ENCODE measurements around the gene METTL6.

Gene METTL6

DNA sequence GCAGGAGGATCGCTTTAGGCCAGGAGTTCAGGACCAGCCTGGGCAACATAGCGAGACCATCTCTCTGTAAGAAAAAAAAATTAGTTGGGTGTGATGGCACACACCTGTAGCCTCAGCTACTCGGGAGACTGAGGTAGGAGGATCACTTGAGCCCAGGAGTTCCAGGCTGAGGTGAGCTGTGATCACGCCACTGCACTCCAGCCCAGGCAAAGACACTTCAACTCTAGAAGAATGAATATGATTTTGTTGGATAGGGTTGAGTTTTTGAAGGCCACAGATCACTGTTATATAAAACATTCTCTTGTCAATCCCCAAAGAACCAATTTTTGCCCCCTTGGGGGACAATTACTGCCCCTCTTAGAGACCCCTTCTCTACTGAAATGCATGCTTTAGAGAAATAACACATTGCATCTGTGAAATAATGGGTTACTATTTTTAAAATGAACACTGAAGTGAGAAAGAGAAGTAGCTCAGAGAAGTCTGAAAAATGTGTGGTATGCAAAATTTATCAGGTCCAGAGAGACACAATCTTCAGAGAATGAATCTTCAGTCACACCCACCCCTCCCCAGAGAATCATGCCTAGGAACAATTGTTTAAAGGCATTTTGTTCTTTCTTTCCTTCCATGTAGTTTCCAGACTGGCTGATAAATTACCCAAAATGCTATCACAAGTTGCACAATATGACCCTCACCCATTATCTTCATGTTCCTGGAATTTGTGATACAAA, 42.7 kb downstream of the METTL6 start:
- H3K4me3 ChIP-seq (ENCODE audit: low read length): no peak overlapping the region
- DNase-seq (ENCODE audit: low read depth): no peak
- TF ChIP-seq, protein P1, sequence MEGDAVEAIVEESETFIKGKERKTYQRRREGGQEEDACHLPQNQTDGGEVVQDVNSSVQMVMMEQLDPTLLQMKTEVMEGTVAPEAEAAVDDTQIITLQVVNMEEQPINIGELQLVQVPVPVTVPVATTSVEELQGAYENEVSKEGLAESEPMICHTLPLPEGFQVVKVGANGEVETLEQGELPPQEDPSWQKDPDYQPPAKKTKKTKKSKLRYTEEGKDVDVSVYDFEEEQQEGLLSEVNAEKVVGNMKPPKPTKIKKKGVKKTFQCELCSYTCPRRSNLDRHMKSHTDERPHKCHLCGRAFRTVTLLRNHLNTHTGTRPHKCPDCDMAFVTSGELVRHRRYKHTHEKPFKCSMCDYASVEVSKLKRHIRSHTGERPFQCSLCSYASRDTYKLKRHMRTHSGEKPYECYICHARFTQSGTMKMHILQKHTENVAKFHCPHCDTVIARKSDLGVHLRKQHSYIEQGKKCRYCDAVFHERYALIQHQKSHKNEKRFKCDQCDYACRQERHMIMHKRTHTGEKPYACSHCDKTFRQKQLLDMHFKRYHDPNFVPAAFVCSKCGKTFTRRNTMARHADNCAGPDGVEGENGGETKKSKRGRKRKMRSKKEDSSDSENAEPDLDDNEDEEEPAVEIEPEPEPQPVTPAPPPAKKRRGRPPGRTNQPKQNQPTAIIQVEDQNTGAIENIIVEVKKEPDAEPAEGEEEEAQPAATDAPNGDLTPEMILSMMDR (IDR thresholded peaks at IDR 0.05; ENCODE audit: insufficient read depth, low read depth, low read length, missing control alignments): no peak

GRCh38 chr3:15382405-15382923, 44.9 kb downstream of the METTL6 start:
- no peak overlapping the region for H3K4me3 ChIP-seq (ENCODE audit: low read length)
- DNase-seq (ENCODE audit: low read depth): no peak
- TF ChIP-seq, protein P1 (IDR thresholded peaks at IDR 0.05; ENCODE audit: insufficient read depth, low read depth, low read length, missing control alignments): no peak

GRCh38 chr3:15380980-15381890, 46.1 kb downstream of the METTL6 start:
- no peak for DNase-seq (ENCODE audit: low read depth)
- TF ChIP-seq, protein P1 (IDR thresholded peaks at IDR 0.05; ENCODE audit: insufficient read depth, low read depth, low read length, missing control alignments): no peak
- H3K4me3 ChIP-seq (ENCODE audit: low read length): no peak overlapping the region

DNA sequence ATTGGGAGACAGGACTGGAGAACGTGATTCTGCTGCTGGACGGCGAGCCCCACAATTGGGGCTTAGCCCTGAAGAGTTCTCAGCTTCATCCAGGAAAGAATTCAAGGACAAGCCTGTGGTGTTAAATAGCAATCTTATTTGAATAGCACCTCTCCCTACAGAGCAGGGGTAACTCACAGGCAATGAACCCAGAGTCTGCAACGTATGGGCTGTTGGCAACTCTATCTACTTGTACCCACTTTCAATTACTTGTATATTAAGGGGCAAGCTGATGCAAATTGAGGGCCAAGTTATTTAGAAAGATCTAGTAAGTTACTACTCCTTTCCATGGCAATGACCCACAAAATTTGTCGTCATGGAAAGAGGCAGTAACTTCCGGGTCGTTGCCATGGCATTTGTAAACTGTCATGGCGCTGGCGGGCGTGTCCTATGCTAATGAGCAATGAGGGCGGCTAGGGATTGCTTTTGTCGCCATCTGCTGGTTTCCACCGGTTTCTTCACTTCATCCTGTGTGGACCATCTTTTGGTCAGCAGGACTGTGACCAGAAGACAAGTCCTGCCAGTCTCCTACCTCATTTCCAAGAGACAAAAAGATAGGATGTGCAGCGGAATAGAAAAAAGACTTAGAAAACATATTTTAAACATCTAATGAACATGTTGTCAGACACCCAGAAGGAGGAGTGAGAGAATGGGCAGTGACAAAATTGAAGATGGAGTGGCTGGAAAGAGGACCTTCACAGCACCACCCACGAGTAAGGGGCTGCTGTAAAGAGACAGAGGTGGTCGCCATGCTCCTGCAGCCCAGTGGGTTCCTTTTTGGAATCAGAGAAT, 49.2 kb downstream of the METTL6 start:
- TF ChIP-seq, protein P1 (IDR thresholded peaks at IDR 0.05; ENCODE audit: insufficient read depth, low read depth, low read length, missing control alignments): peak; percentile 86
- peak; percentile 93 for DNase-seq (ENCODE audit: low read depth)
- no peak overlapping the region for H3K4me3 ChIP-seq (ENCODE audit: low read length)

DNA sequence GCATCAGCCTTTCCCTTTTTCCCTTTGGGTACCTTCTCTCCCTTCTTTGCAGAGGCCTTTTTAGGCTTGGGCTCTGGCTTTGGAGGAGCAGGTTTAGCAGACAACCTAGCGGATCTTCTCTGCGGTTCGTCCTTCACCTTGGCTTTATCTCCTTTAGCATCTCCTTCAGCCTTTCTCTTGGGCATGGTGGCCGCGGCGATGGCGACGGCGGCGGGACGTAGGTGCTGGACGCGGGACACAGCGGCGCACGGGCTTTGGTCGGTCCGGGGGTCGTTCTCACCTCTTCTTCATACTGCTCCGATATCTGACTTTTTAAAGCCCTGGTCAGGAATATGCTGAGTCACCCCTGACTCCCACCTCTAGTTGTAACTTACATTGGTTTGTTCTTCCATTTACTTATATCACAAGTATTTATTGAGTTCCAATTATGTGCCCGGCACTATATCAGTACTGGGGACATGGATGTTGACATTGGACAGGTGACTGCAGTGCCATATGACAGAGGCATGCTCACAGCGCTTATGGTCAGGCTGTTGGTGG, 51.8 kb downstream of the METTL6 start:
- no peak for DNase-seq (ENCODE audit: low read depth)
- TF ChIP-seq, protein P1 (IDR thresholded peaks at IDR 0.05; ENCODE audit: insufficient read depth, low read depth, low read length, missing control alignments): no peak
- no peak overlapping the region for H3K4me3 ChIP-seq (ENCODE audit: low read length)

- TF ChIP-seq, protein P1 (IDR thresholded peaks at IDR 0.05; ENCODE audit: insufficient read depth, low read depth, low read length, missing control alignments): no peak
- no peak overlapping the region for H3K4me3 ChIP-seq (ENCODE audit: low read length)
- DNase-seq (ENCODE audit: low read depth): no peak
These were observed 54.4 kb downstream of the METTL6 start for GRCh38 chr3:15372918-15373317.

All from epithelial cell of esophagus (primary cell).